Small intestine (tissue), 7 donors: ENCODE measurements around the gene ALG1. TPM values are rescaled to one million over a fixed set of nuclear protein-coding genes. Genes with fewer than 3 reads are reported as not detected.
A peak's percentile ranks its signal among the peaks of the same experiment; 100 is the strongest.
"Not testable (repeated sequence)": the region's sequence is repeated elsewhere in the genome, so short reads cannot be mapped to it uniquely, and the experiment has no call there.

Source experiments
- DNase-seq, 2 donors: peaks; one replicate each; pipeline versions ENCODE4 v3.0.0 to v3.0.0-alpha.2; 2013
- FAIRE-seq: peaks from 2 replicates; lab custom pipeline; 2012; peaks lifted over from hg19 to GRCh38; lab: Jason Lieb, UNC
- H3K27ac ChIP-seq, 3 donors: one replicate each; pipeline ENCODE4 v1.5.1; 2013; ENCODE audit warnings: low read length in 2 of 3, mild to moderate bottlenecking in 2 of 3, control low read depth in 1 of 3, inconsistent platforms in 1 of 3, low read depth in 1 of 3, moderate library complexity in 1 of 3
- H3K27me3 ChIP-seq, 3 donors: one replicate each; pipeline ENCODE4 v1.6.1; 2013; ENCODE audit warnings: low read length in 3 of 3, inconsistent platforms in 1 of 3; ENCODE audit not compliant: control insufficient read depth in 3 of 3, insufficient read depth in 3 of 3
- H3K36me3 ChIP-seq, 3 donors: one replicate each; pipeline ENCODE4 v1.6.1; 2013; ENCODE audit warnings: low read length in 3 of 3, inconsistent platforms in 1 of 3, low read depth in 1 of 3, mild to moderate bottlenecking in 1 of 3, moderate library complexity in 1 of 3; ENCODE audit not compliant: control insufficient read depth in 3 of 3, insufficient read depth in 2 of 3
- H3K4me1 ChIP-seq, 3 donors: one replicate each; pipeline ENCODE4 v1.6.1; 2013; ENCODE audit warnings: low read length in 2 of 3, inconsistent platforms in 1 of 3, low read depth in 1 of 3, mild to moderate bottlenecking in 1 of 3, moderate library complexity in 1 of 3; ENCODE audit not compliant: control insufficient read depth in 3 of 3, insufficient read depth in 2 of 3
- H3K4me3 ChIP-seq, 3 donors: one replicate each; pipeline ENCODE4 v1.5.1; 2013; ENCODE audit warnings: low read length in 3 of 3, control low read depth in 1 of 3, inconsistent platforms in 1 of 3, low read depth in 1 of 3, mild to moderate bottlenecking in 1 of 3, moderate library complexity in 1 of 3
- H3K9me3 ChIP-seq, 2 donors: one replicate each; pipeline ENCODE4 v1.6.1; 2013; ENCODE audit warnings: low read depth in 1 of 2, low read length in 1 of 2; ENCODE audit not compliant: control insufficient read depth in 2 of 2, insufficient read depth in 1 of 2
- WGBS, 3 donors: extraction: QIAGEN DNeasy Blood & Tissue Kit; methylation state at CpG; one replicate each; pipeline ENCODE4 v1.1.7; 2013; 5-methylcytosine and 5-hydroxymethylcytosine counted together
- polyA plus RNA-seq, 4 donors: library from polyadenylated mRNA; stranded (reverse) in 3 of 4; unstranded in 1 of 4; fragments of 200-250 nt in 3 of 4; fragments of 120-200 nt in 1 of 4; gene quantifications; one replicate each; pipeline versions ENCODE4 v1.2.1 to v1.2.3, GENCODE V29; 2013
- donor health status: healthy with polysubstance abuse.
- donor health status: control.
- donor health status: control.
- donor health status: Bipolar disorder and iron deficiency.
- donor health status: healthy.

ALG1 gene
- polyA plus RNA-seq, 4 donors: 4.6 to 35.4 (median 19.3) TPM

DNA sequence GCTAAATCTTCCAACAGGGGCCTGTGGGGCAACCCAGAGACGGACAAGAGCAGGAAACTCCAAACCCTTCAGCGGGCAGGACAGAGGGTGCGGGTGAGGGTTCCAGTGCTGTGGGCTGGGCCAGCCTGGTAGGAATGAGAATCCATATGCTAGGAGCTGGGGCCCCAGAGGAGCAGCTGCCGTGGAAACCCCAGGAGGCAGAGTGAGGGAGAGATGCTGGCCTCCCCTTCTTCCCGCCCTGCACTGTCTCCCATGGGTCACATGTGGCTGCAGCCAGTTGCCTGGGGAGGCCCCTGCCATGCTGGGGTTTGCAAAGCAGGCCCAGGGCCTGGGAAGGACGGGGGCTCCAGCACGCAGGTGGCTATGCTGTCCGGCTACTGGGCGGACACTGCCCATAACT, 21.4 kb downstream of the ALG1 start:
- DNase-seq, FAIRE-seq, H3K4me3 ChIP-seq, H3K27ac ChIP-seq, H3K4me1 ChIP-seq, H3K27me3 ChIP-seq, H3K9me3 ChIP-seq: not testable (repeated sequence)
- peaks cover 0 to 22% (median 0%) of the 10 kb centered on the region in 3 donors for H3K36me3 ChIP-seq
- WGBS, 3 donors: 89 to 95% (median 94%) methylated on average over 5 to 9 of the region's 9 CpGs

DNA sequence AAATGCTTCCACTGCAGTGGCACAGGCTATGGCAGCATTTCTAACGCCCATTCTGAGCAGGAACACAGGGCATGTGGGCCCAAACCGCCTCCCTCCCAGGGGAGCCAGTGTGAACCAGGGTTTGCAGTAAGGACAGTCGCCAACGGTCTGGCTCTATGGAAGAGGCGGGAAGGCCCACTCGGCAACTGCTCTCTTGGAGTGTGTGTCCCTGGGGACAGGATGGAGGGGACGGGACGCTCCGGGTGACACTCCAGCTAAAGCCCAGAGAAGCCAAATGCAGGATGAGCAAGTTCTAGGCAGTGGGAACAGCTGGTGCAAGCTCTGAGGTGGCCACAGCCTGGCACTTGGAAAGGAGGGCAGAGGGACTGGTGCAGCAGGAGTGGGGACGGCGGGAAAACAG, 22.1 kb downstream of the ALG1 start:
- not testable (repeated sequence) for H3K9me3 ChIP-seq, DNase-seq, FAIRE-seq, H3K4me3 ChIP-seq, H3K4me1 ChIP-seq, H3K27me3 ChIP-seq, H3K27ac ChIP-seq
- 74 to 89% (median 84%) methylated on average over 9 to 11 of the region's 11 CpGs for WGBS, 3 donors
- peaks cover 0 to 16% (median 0%) of the 10 kb centered on the region in 3 donors for H3K36me3 ChIP-seq

DNA sequence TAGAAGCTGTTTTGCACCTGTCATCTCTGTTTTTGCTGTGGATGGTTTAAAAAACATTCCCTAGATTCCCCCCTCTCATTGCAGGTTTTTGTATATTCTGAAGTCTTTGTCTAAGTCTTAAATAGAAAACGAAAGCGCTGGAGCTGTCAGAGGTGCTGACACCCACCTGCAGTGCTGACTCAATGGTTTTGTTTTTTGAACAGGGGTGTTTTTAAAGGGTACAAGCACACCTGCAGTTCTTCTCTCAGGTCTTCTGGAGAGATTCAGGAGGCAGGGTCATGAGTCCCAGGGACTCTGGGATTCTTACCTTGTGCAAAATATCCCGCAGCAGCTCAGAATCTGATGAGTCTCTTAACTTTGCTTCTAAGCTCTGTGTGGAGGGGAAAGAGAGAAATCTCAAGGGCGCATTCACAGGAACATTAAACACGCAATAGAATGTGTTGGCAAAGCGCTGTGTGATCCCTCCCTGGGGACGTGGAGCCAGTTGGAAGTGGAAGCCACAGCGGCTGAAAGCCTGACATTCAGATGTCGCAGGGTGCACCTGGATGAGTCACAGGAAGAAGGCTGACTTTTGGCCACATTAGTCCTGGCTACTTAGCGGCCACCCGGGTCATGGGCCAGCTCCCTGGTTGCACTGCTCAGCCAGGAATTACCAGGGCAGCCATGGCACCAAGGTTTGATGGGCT, 23.6 kb downstream of the ALG1 start:
- H3K9me3 ChIP-seq, H3K4me1 ChIP-seq, H3K36me3 ChIP-seq, H3K27ac ChIP-seq, H3K4me3 ChIP-seq, FAIRE-seq, H3K27me3 ChIP-seq: not testable (repeated sequence)
- peak in 1 of 2 donors; percentile 26 for DNase-seq
- 61 to 71% (median 65%) methylated on average over 11 of the region's 11 CpGs for WGBS, 3 donors

DNA sequence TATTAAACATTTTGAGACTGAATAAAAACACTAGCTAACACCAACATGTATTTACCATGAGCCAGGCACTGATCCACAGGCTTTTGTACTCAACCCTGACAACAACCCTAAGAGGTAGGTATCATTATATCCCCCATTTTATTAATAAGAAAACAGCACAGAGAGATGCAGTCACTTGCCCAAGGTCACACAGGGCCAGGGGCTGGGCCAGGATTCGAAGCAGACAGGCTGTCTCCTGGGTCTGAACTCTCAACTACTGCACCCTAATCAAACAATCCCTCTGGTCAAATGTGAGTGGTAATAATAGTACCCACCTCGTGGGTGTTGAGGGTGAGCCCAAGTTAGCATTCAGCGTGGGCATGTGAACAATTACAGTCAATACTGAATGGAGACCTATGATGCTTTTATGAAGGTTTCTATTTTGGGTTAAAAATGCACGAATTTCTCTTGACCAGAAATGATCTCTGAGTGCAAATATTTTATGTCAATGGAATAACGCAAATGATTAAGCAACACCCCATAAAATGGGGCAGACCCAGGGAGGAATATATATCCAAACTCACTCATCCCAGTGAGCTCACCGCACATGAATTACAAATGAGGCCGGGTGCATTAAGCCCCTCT, 24.9 kb downstream of the ALG1 start:
- H3K36me3 ChIP-seq, H3K27me3 ChIP-seq, FAIRE-seq, DNase-seq, H3K27ac ChIP-seq, H3K4me1 ChIP-seq, H3K9me3 ChIP-seq: not testable (repeated sequence)
- peak overlapping the region in 2 of 3 donors; percentile 51 to 71 for H3K4me3 ChIP-seq
- WGBS, 3 donors: 19 to 25% (median 22%) methylated on average over 5 to 7 of the region's 7 CpGs

DNA sequence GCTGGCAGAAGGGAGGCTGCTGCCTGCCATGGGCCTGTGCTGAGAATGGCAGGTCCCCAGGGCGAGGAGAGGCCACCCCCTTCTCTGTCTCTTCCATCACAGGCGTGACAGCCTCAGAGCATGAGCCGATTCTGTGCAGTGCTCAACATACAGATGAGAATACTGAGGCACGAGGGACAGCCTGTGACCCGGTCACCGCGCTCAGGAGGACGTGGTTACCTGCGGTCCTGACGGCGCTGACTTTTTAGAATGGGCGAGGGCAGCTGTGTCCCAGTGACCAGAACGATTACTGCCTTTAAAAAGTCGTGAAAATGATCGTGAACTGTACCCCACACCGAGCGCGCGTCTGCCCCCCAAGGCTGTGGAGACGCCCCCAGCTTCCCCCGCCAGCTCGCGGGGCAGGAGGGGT, 25.4 kb downstream of the ALG1 start:
- not testable (repeated sequence) for H3K36me3 ChIP-seq, H3K9me3 ChIP-seq, FAIRE-seq, H3K4me1 ChIP-seq, H3K27me3 ChIP-seq
- 0% methylated on average over 22 to 23 of the region's 23 CpGs for WGBS, 3 donors
- H3K4me3 ChIP-seq: peak overlapping the region in 2 of 3 donors; percentile 51 to 71
- DNase-seq: peak; percentile 29 to 38
- H3K27ac ChIP-seq: peak overlapping the region in 2 of 3 donors; percentile 35 to 72

DNA sequence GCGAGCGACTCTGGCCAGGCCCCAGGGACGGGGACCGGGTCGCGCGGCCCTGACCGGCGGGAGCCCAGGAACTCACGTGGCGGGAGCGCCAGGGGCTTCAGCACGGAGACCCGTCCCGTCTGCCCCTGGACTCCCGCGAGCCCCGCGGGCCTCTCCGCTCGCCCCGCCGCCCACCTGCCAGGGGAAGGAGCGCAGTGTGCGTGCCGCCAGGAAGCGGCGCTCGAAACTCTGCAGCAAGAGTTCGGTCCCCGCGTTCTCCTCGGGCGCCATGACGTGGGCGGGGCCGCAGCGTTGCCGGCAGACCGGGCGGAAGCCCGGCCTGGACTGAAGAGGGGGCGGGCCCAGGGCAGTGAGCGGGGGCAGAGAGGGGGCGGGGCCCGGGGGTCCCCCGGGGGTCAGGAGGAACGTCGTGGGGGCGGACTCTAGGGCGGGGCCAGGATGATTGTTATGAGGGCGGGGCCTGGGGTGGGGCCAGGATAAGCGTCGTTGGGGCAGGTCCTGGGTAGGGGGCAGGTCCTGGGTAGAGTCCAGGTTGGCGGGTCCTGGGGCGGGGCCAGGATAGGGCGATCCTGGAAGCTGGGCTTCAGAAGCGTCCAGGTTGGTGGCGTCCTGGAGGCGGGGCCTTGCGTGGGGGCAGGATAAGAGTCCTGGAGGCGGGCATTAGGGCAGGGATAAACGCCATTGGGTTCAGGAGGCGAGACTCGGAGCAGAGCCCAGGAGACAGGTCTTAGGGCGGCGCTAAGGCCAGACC, 26.0 kb downstream of the ALG1 start, which contains the start of gene EEF2KMT:
Gene EEF2KMT (minus strand): TSS at position 326 of the 751 bp plus-strand sequence. CDS start 56 bp downstream, at position 270.
- 1% methylated on average over 48 to 67 of the region's 67 CpGs for WGBS, 3 donors
- FAIRE-seq, H3K9me3 ChIP-seq, H3K4me1 ChIP-seq, H3K27me3 ChIP-seq, H3K36me3 ChIP-seq: not testable (repeated sequence)
- H3K27ac ChIP-seq: peak within 1 kb of the TSS; percentile 74 to 88 (median 83)
- peak within 1 kb of the TSS; percentile 51 to 71 (median 61) for H3K4me3 ChIP-seq
- DNase-seq: peak; percentile 98 to 99

DNA sequence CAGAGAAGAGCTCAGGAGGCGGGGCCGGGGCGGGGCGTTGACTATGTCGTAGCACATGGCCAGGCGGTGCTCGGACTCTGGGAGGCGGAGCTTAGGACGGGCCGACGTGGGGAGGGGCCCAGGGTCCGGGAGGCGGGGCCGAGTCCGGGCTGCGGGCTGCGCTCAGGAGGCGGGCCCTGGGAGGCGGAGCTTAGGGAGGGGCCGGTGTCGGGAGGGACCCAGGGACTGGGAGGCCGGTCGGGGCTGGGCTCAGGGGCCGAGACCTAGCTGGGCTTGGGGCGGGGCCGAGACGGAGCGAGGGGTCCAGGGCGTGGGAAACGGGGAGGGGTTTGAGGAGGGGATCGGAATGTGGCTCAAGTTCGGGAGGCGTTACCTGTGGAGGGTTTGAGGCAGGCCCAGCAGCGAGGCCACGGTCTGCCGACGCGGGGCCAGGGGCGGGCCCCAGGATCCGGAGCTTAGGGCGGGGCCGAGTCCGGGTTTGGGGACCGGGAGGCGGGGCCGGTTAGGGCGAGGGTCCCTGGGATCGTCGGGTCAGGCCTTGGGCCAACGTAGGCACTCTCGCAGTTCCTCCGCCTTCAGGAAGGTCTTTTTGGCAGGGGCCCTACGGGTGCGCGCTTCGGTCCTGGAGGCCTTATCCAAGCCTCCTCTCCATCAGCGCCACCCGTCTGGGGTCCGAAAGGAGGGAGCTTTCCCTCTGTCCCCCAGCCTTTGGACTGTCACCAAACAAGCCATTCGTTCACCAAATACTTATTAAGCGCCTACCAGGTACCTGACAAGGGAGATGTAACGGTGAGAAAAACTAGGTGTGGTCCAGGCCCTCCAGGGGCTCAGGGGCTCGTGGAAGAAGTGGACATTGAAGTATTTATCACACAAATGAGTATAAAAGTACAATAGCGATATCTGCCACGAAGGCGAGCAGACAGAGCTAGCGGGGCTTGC, 26.8 kb downstream of the ALG1 start:
- not testable (repeated sequence) for H3K36me3 ChIP-seq, H3K4me1 ChIP-seq, H3K9me3 ChIP-seq, FAIRE-seq, H3K27me3 ChIP-seq
- Histone ChIP-seq H3K27ac (peak overlapping the region; percentile 74 to 88 (median 83)), H3K4me3 (peak overlapping the region; percentile 51 to 71 (median 61))
- WGBS, 3 donors: 1 to 2% (median 2%) methylated on average over 36 to 62 of the region's 67 CpGs
- DNase-seq: peak; percentile 78 to 83
